ENCODE data around the gene ZNF668. TPM values are rescaled to one million over a fixed set of nuclear protein-coding genes. Genes with fewer than 3 reads are reported as not detected.
A peak's percentile ranks its signal among the peaks of the same experiment; 100 is the strongest.

ZNF668 gene
- polyA plus RNA-seq, 2 of the 4 experiments (the other 2 are of a cell fraction): 4.7 to 10.7 TPM

DNA sequence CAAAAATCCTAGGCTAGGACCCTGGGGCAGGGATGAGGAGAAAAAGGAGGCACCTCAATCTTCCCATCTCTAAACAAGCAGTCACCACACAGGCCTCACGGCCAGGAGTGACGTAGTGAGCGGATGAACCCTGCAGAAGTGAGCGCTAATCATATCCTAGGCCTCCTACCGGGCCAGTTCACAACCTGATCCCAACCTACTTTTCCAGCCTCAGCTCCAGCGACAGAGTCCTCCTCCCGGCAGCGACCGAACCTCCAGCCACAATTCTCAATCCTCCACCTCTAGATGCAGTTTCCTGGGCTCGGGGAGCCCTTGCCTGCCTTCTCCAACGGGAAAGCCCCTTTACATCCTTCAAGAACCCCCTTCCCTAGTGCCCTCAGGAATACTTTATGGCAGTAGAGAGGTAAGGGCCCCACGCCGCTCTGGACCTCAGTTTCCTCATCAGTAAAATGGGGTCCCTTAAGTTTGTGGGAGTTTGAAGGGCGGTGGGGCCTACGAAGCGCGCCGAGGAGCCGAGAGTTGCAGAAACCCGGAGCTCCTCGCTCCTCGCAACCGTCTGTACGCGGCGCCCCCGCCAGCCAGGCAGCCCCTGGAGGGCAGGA is 1.4 kb downstream of the ZNF668 start:
- peak overlapping the region; percentile 98 for H3K27ac ChIP-seq
- peak overlapping the region; percentile 92 for H3K4me2 ChIP-seq
- ATAC-seq (0 out of 6 replicates have a peak, but pooled peaks of 1 of the 2 experiments have one; percentile 6), FAIRE-seq (no peak), DNase-seq (ENCODE audit: low read depth in 1 of 2, low spot score in 1 of 2) (peak; percentile 34 to 46)
- H3K4me1 ChIP-seq: peaks cover 19% of the 10 kb centered on the region
- ChIA-PET POLR2A (interaction anchor here (1.4 to 2.4 kb wide), 5 partner anchors 10 to 107 kb away, joined by 3 to 23 read pairs (median 14); partner anchors contain the start of genes FUS and STX4), CTCF (interaction anchor here (0.9 to 3.6 kb wide), 6 partner anchors 13 to 87 kb away, joined by 3 to 21 read pairs (median 5); partner anchors contain the start of gene HSD3B7)
- WGBS (ENCODE audit: missing lambda C conversion rate): 4% methylated on average over 27 of the region's 27 CpGs
- TF ChIP-seq CHD4 (IDR thresholded peaks at IDR 0.05; ENCODE audit: borderline replicate concordance): no peak
- TF ChIP-seq, protein P1, sequence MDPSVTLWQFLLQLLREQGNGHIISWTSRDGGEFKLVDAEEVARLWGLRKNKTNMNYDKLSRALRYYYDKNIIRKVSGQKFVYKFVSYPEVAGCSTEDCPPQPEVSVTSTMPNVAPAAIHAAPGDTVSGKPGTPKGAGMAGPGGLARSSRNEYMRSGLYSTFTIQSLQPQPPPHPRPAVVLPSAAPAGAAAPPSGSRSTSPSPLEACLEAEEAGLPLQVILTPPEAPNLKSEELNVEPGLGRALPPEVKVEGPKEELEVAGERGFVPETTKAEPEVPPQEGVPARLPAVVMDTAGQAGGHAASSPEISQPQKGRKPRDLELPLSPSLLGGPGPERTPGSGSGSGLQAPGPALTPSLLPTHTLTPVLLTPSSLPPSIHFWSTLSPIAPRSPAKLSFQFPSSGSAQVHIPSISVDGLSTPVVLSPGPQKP (IDR thresholded peaks at IDR 0.05; ENCODE audit: low read depth, low read length): no peak
- TF ChIP-seq ZSCAN20 (CRISPR knock-in tag; IDR thresholded peaks at IDR 0.05): no peak
- no peak for TF ChIP-seq FOSL2 (IDR thresholded peaks at IDR 0.05)
- TF ChIP-seq FOSL2 (CRISPR knock-in tag; IDR thresholded peaks at IDR 0.05): no peak
- TF ChIP-seq, protein P2, sequence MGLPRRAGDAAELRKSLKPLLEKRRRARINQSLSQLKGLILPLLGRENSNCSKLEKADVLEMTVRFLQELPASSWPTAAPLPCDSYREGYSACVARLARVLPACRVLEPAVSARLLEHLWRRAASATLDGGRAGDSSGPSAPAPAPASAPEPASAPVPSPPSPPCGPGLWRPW (IDR thresholded peaks at IDR 0.05): no peak
- TF ChIP-seq FOSB (CRISPR knock-in tag; IDR thresholded peaks at IDR 0.05): no peak
- TF ChIP-seq USF2 (IDR thresholded peaks at IDR 0.05): no peak
- TF ChIP-seq HDAC2 (IDR thresholded peaks at IDR 0.05): peak; percentile 53; the same call in 1 of the 2 replicates
- TF ChIP-seq, protein P3, sequence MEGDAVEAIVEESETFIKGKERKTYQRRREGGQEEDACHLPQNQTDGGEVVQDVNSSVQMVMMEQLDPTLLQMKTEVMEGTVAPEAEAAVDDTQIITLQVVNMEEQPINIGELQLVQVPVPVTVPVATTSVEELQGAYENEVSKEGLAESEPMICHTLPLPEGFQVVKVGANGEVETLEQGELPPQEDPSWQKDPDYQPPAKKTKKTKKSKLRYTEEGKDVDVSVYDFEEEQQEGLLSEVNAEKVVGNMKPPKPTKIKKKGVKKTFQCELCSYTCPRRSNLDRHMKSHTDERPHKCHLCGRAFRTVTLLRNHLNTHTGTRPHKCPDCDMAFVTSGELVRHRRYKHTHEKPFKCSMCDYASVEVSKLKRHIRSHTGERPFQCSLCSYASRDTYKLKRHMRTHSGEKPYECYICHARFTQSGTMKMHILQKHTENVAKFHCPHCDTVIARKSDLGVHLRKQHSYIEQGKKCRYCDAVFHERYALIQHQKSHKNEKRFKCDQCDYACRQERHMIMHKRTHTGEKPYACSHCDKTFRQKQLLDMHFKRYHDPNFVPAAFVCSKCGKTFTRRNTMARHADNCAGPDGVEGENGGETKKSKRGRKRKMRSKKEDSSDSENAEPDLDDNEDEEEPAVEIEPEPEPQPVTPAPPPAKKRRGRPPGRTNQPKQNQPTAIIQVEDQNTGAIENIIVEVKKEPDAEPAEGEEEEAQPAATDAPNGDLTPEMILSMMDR (IDR thresholded peaks at IDR 0.05): no peak
- TF ChIP-seq CBX2 (IDR thresholded peaks at IDR 0.05; ENCODE audit: borderline replicate concordance, low read depth): no peak
- no peak for TF ChIP-seq TP53 (CRISPR knock-in tag; IDR thresholded peaks at IDR 0.05)
- TF ChIP-seq ESRRA (IDR thresholded peaks at IDR 0.05; ENCODE audit: borderline replicate concordance, low read length): no peak
- 0 out of 2 replicates have a peak, but pooled peaks have one; percentile 50 for TF ChIP-seq KDM1A (IDR thresholded peaks at IDR 0.05; ENCODE audit: low read depth)
- no peak for TF ChIP-seq RFX5 (IDR thresholded peaks at IDR 0.05)
- no peak for TF ChIP-seq CBX8 (IDR thresholded peaks at IDR 0.05)
- TF ChIP-seq POLR2A (IDR thresholded peaks at IDR 0.05; ENCODE audit: low read length): 0 out of 2 replicates have a peak, but pooled peaks have one; percentile 9
- no peak for TF ChIP-seq CHD2 (IDR thresholded peaks at IDR 0.05; ENCODE audit: low read length, partially characterized antibody)
- no peaks in the 10 kb centered on the region for H3K9me3 ChIP-seq
- peak overlapping the region; percentile 90 for H3K4me3 ChIP-seq

GRCh38 chr16:31071861-31072260 is 2.2 kb downstream of the ZNF668 start:
- ChIA-PET CTCF (interaction anchor here (1.5 to 3.6 kb wide), 2 partner anchors 70 to 87 kb away, joined by 4 to 21 read pairs; partner anchors contain the start of gene HSD3B7), POLR2A (no interaction called here)
- TF ChIP-seq MAZ (IDR thresholded peaks at IDR 0.05; ENCODE audit: borderline replicate concordance, low read depth, low read length) (no peak), ZNF302 (CRISPR knock-in tag; IDR thresholded peaks at IDR 0.05) (no peak), KDM1A (IDR thresholded peaks at IDR 0.05; ENCODE audit: low read depth) (no peak), GATA3 (IDR thresholded peaks at IDR 0.05; ENCODE audit: borderline replicate concordance) (no peak), USF2 (IDR thresholded peaks at IDR 0.05) (no peak), NR3C1 (IDR thresholded peaks at IDR 0.05) (no peak), BCL3 (IDR thresholded peaks at IDR 0.05) (no peak)
- TF ChIP-seq, protein P4, sequence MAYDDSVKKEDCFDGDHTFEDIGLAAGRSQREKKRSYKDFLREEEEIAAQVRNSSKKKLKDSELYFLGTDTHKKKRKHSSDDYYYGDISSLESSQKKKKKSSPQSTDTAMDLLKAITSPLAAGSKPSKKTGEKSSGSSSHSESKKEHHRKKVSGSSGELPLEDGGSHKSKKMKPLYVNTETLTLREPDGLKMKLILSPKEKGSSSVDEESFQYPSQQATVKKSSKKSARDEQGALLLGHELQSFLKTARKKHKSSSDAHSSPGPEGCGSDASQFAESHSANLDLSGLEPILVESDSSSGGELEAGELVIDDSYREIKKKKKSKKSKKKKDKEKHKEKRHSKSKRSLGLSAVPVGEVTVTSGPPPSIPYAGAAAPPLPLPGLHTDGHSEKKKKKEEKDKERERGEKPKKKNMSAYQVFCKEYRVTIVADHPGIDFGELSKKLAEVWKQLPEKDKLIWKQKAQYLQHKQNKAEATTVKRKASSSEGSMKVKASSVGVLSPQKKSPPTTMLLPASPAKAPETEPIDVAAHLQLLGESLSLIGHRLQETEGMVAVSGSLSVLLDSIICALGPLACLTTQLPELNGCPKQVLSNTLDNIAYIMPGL (CRISPR knock-in tag; IDR thresholded peaks at IDR 0.05; ENCODE audit: borderline replicate concordance): no peak
- TF ChIP-seq, protein P3 (IDR thresholded peaks at IDR 0.05): no peak
- TF ChIP-seq, protein P5, sequence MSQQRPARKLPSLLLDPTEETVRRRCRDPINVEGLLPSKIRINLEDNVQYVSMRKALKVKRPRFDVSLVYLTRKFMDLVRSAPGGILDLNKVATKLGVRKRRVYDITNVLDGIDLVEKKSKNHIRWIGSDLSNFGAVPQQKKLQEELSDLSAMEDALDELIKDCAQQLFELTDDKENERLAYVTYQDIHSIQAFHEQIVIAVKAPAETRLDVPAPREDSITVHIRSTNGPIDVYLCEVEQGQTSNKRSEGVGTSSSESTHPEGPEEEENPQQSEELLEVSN (IDR thresholded peaks at IDR 0.05; ENCODE audit: borderline replicate concordance, low read depth): no peak

More at GRCh38 chr16:31071861-31072260, 2.2 kb downstream of the ZNF668 start:
- ATAC-seq (no peak), DNase-seq (ENCODE audit: low read depth in 1 of 2, low spot score in 1 of 2) (no peak), FAIRE-seq (no peak)
- Histone ChIP-seq H3K4me3 (peak overlapping the region; percentile 90), H3K9me3 (no peaks in the 10 kb centered on the region), H3K4me2 (peak overlapping the region; percentile 92), H3K27ac (peak overlapping the region; percentile 98), H3K4me1 (peaks cover 19% of the 10 kb centered on the region)
- WGBS (ENCODE audit: missing lambda C conversion rate): 16% methylated on average over 4 of the region's 4 CpGs
